B cell (primary cell): ENCODE data around the gene ADAMTSL2.

Experiments used
- CTCF ChIP-seq: fragments of 200-600 bp; IDR thresholded peaks from one replicate; pipeline ENCODE4 v1.8.0; 2022; ENCODE audit warnings: antibody characterized with exemption, mild to moderate bottlenecking
- EZH2 ChIP-seq: IDR thresholded peaks from 2 replicates; pipeline ENCODE4 v1.6.1; 2012; ENCODE audit warnings: borderline replicate concordance, low read depth, mild to moderate bottlenecking, moderate library complexity, low read length; ENCODE audit not compliant: insufficient read depth, poor library complexity, severe bottlenecking

DNA sequence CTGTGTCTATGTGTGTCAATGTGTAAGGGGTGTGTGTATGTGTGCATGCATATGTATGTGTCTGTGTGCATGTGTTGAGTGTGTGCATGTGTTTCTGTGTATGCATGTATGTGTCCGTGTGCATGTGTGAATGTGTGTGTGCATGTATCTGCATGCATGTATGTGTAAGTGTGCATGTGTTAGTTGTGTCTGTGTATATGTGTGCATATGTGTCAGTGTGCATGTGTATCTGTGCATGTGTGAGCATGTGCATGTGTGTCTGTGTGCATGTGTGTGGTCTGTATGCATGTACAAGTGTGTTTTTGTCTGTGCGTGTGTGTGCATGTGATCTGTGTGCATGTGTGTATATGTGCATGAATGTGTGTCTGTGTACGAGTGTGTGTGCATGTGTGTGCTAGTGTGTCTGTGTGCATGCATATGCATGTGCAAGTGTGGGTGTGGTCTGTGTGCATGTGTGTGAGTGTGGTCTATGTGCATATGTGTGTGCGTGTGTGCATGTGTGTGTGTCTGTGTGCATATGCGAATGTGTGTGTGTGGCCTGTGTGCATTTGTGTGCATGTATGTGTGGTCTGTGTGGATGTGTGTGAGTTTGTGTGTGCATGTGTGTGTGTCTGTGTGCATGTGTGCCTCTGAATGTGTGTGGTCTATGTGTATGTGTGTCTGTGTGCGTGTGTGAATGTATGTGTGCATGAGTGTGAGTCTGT lies 65.1 kb downstream of the ADAMTSL2 start:
- TF ChIP-seq CTCF: no peak
- no peak for TF ChIP-seq EZH2
